Measurements from ENCODE around the gene POLR1D.

Gene POLR1D

DNA sequence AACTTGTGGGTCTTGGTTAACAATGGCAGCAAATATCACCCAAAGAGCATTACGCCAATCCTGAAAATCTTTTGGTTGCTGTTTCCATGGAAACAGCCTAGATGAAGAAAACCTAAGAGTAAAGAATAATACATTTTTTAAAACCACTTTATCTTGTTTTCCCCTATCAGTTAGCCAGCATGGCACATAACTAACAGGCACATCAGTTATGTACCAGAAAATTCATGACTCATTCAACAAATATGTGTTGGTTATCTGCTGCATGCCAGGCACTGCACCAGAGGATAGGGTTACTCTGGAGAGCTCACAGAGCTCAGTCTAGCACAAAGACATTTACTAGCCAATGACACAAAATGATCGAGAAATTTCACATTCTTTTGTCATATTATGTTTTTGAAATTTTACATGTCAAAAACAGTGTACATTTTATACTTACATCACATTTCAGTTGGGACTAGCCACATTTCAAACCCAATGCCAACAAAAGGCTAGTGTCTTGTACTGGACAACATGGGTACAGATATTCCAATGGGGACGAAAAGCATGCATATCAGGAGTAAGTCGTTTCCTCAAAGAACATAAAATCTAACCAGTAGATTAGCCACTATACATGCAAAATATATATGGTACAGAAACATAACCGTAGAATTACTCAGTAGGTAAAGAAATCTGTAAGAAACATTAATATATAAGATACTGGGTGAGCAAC is 21.7 kb upstream of the POLR1D start:
- no peak overlapping the region for H3K9ac ChIP-seq
- no peaks in the 10 kb centered on the region for H4K20me1 ChIP-seq (ENCODE audit: insufficient read depth)
- no peak overlapping the region for H3K4me3 ChIP-seq (IDR thresholded peaks at IDR 0.05; ENCODE audit: insufficient read depth, low read depth, low read length)
- no peaks in the 10 kb centered on the region for H3K27me3 ChIP-seq (ENCODE audit: insufficient read depth, low read depth)
- no peak overlapping the region for H2AFZ ChIP-seq (ENCODE audit: low read depth)
- TF ChIP-seq, protein P1, sequence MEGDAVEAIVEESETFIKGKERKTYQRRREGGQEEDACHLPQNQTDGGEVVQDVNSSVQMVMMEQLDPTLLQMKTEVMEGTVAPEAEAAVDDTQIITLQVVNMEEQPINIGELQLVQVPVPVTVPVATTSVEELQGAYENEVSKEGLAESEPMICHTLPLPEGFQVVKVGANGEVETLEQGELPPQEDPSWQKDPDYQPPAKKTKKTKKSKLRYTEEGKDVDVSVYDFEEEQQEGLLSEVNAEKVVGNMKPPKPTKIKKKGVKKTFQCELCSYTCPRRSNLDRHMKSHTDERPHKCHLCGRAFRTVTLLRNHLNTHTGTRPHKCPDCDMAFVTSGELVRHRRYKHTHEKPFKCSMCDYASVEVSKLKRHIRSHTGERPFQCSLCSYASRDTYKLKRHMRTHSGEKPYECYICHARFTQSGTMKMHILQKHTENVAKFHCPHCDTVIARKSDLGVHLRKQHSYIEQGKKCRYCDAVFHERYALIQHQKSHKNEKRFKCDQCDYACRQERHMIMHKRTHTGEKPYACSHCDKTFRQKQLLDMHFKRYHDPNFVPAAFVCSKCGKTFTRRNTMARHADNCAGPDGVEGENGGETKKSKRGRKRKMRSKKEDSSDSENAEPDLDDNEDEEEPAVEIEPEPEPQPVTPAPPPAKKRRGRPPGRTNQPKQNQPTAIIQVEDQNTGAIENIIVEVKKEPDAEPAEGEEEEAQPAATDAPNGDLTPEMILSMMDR (conservative IDR thresholded peaks at IDR 0.05; ENCODE audit: low read depth, low read length), result no peak
- H3K27ac ChIP-seq, result peak overlapping the region; percentile 13; the same call in 1 of the 2 replicates
- peaks cover 90% of the 10 kb centered on the region for H3K4me1 ChIP-seq (ENCODE audit: low read depth, poor library complexity, severe bottlenecking)
- H3K79me2 ChIP-seq (ENCODE audit: insufficient read depth, low read depth), result peaks cover 77% of the 10 kb centered on the region; the same call in 1 of the 2 replicates
- H3K36me3 ChIP-seq (ENCODE audit: insufficient read depth), result no peaks in the 10 kb centered on the region
- peak overlapping the region; percentile 34; the same call in 1 of the 2 replicates for H3K4me2 ChIP-seq

DNA sequence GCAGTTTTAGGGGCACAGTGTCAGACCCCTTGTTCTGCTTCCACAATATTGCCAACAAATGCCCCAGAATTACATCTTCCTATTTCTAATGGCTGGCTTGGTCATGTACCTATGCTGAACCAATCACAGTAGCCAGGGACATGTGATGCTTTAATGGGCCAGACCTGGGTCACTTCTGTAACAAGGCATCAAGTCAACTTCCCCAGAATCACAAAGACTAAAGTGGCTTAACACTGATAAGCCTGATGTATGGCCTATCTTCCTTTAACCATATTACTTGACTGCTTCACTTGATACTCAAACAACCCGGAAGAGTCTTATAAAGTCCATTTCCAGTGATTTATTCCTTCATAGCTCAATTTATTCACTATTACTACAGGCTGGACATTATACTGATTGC is 21.0 kb upstream of the POLR1D start:
- Histone ChIP-seq H3K4me1 (ENCODE audit: low read depth, poor library complexity, severe bottlenecking) (peaks cover 89% of the 10 kb centered on the region), H3K4me2 (no peak overlapping the region), H3K36me3 (ENCODE audit: insufficient read depth) (no peaks in the 10 kb centered on the region), H3K4me3 (IDR thresholded peaks at IDR 0.05; ENCODE audit: insufficient read depth, low read depth, low read length) (no peak overlapping the region), H3K79me2 (ENCODE audit: insufficient read depth, low read depth) (peaks cover 77% of the 10 kb centered on the region; the same call in 1 of the 2 replicates), H3K9ac (no peak overlapping the region), H3K27me3 (ENCODE audit: insufficient read depth, low read depth) (no peaks in the 10 kb centered on the region), H4K20me1 (ENCODE audit: insufficient read depth) (no peaks in the 10 kb centered on the region), H3K27ac (no peak overlapping the region), H2AFZ (ENCODE audit: low read depth) (no peak overlapping the region)
- TF ChIP-seq, protein P1 (conservative IDR thresholded peaks at IDR 0.05; ENCODE audit: low read depth, low read length), result no peak

DNA sequence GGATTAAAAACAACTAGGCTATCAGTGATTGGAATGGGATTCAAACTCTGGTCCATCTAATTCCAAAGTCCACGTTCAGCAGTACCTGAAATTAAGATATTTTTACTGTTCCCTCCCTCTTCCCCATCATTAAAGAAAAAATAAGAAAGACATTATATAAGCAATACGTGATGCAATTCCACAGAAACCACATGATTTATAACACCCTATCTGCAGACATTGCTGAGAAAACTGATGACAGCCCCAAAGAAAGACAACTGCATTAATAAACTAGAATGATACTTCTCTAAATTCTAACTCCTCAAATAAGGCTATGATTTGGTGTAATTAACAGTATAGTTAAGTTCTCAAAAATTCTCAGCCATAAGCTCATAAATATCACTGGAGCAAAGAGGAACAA is 20.5 kb upstream of the POLR1D start:
- H3K79me2 ChIP-seq (ENCODE audit: insufficient read depth, low read depth), result peaks cover 77% of the 10 kb centered on the region; the same call in 1 of the 2 replicates

DNA sequence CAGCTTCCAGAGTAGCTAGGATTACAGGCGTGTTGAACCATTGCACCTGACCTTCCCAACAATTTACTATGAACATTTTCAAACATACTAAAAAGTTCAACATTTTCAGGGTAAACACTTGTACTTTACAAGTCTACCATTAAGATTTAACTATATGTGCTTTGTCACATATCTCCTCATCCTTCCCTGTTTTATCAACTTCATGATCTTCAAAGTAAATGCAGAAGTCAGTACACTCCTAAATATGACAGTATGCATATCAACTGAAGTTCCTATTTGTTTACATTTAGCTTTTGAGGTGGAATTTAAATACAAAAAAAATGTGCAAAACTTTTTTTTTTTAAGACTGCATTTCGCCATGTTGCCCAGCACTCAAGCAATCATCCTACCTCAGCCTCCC is 19.9 kb upstream of the POLR1D start:
- Histone ChIP-seq H3K27me3 (ENCODE audit: insufficient read depth, low read depth) (no peaks in the 10 kb centered on the region), H3K4me2 (no peak overlapping the region), H3K4me3 (IDR thresholded peaks at IDR 0.05; ENCODE audit: insufficient read depth, low read depth, low read length) (no peak overlapping the region), H4K20me1 (ENCODE audit: insufficient read depth) (no peaks in the 10 kb centered on the region), H3K27ac (no peak overlapping the region), H3K79me2 (ENCODE audit: insufficient read depth, low read depth) (peaks cover 77% of the 10 kb centered on the region; the same call in 1 of the 2 replicates), H2AFZ (ENCODE audit: low read depth) (no peak overlapping the region), H3K9ac (no peak overlapping the region), H3K36me3 (ENCODE audit: insufficient read depth) (no peaks in the 10 kb centered on the region), H3K4me1 (ENCODE audit: low read depth, poor library complexity, severe bottlenecking) (peaks cover 95% of the 10 kb centered on the region)
- TF ChIP-seq, protein P1 (conservative IDR thresholded peaks at IDR 0.05; ENCODE audit: low read depth, low read length), result no peak

More for the DNA sequence above, 20.5 kb upstream of the POLR1D start:
- no peaks in the 10 kb centered on the region for H3K27me3 ChIP-seq (ENCODE audit: insufficient read depth, low read depth)
- no peaks in the 10 kb centered on the region for H3K36me3 ChIP-seq (ENCODE audit: insufficient read depth)
- H2AFZ ChIP-seq (ENCODE audit: low read depth), result no peak overlapping the region
- no peak overlapping the region for H3K9ac ChIP-seq
- H3K27ac ChIP-seq, result no peak overlapping the region
- TF ChIP-seq, protein P1 (conservative IDR thresholded peaks at IDR 0.05; ENCODE audit: low read depth, low read length), result no peak
- peaks cover 92% of the 10 kb centered on the region for H3K4me1 ChIP-seq (ENCODE audit: low read depth, poor library complexity, severe bottlenecking)
- no peak overlapping the region for H3K4me2 ChIP-seq
- no peaks in the 10 kb centered on the region for H4K20me1 ChIP-seq (ENCODE audit: insufficient read depth)
- no peak overlapping the region for H3K4me3 ChIP-seq (IDR thresholded peaks at IDR 0.05; ENCODE audit: insufficient read depth, low read depth, low read length)
